CD4-positive, alpha-beta T cell (primary cell): ENCODE results near the gene PHYKPL. TPM values are rescaled to one million over a fixed set of nuclear protein-coding genes. Genes with fewer than 3 reads are reported as not detected.
A peak's percentile ranks its signal among the peaks of the same experiment; 100 is the strongest.

Source experiments
- ATAC-seq: fragments of 200-7000 bp; cut with Tn5 transposase; one replicate; pipeline ENCODE4 v1.10.0; 2022; ENCODE audit warnings: mild to moderate bottlenecking; ENCODE audit not compliant: poor library complexity
- CTCF ChIA-PET: fragments of 350-600 bp; sonication (Branson Sonifier 250); formaldehyde crosslinking; loops from one replicate; lab custom pipeline; 2021; ENCODE audit warnings: antibody characterized with exemption, inconsistent platforms; lab: Charles Lee
- POLR2A ChIA-PET: fragments of 350-600 bp; sonication (Branson Sonifier 250); formaldehyde crosslinking; loops from one replicate; lab custom pipeline; 2021; ENCODE audit warnings: antibody characterized with exemption, inconsistent platforms; lab: Charles Lee
- DNase-seq, 14 experiments: peaks; one replicate each; pipeline ENCODE4 v3.0.0-alpha.2; 2013 to 2020; ENCODE audit warnings: mixed read lengths in 2 of 14
- H3K27ac ChIP-seq, 2 donors: one replicate each; pipeline versions ENCODE4 v1.5.1 to v1.7.0; 2013; ENCODE audit warnings: low read length in 2 of 2, low read depth in 1 of 2, mild to moderate bottlenecking in 1 of 2
- H3K27me3 ChIP-seq, 2 experiments: 1 replicate in 1 of 2; 2 replicates in 1 of 2; pipeline versions ENCODE4 v1.6.1 to v1.7.0; 2013; ENCODE audit warnings: low read length in 2 of 2, control low read depth in 1 of 2, mild to moderate bottlenecking in 1 of 2, moderate library complexity in 1 of 2; ENCODE audit not compliant: insufficient read depth in 2 of 2, control insufficient read depth in 1 of 2
- H3K36me3 ChIP-seq: one replicate; pipeline ENCODE4 v1.6.1; 2013; ENCODE audit warnings: low read length, control low read depth; ENCODE audit not compliant: insufficient read depth
- H3K4me1 ChIP-seq: one replicate; pipeline ENCODE4 v1.6.1; 2013; ENCODE audit warnings: low read length, control low read depth; ENCODE audit not compliant: insufficient read depth
- H3K4me3 ChIP-seq: one replicate; pipeline ENCODE4 v1.5.1; 2013; ENCODE audit warnings: mild to moderate bottlenecking, low read length, moderate library complexity
- H3K9me3 ChIP-seq, 2 experiments: 1 replicate in 1 of 2; 2 replicates in 1 of 2; pipeline versions ENCODE4 v1.6.1 to v1.7.0; 2013; ENCODE audit warnings: low read length in 2 of 2, mild to moderate bottlenecking in 2 of 2, control low read depth in 1 of 2, moderate library complexity in 1 of 2; ENCODE audit not compliant: control insufficient read depth in 1 of 2, insufficient read depth in 1 of 2
- H3K27ac Mint-ChIP-seq: one replicate; pipeline ENCODE4 v1.8.0; 2020; ENCODE audit warnings: mixed read lengths
- H3K27me3 Mint-ChIP-seq: one replicate; pipeline ENCODE4 v1.8.0; 2021; ENCODE audit warnings: mixed read lengths
- H3K36me3 Mint-ChIP-seq: one replicate; pipeline ENCODE4 v1.8.0; 2021; ENCODE audit warnings: low read depth, mixed read lengths
- H3K4me1 Mint-ChIP-seq: one replicate; pipeline ENCODE4 v1.8.0; 2021; ENCODE audit warnings: low read depth, mixed read lengths
- H3K4me3 Mint-ChIP-seq: one replicate; pipeline ENCODE4 v1.8.0; 2020; ENCODE audit warnings: mild to moderate bottlenecking, mixed read lengths
- H3K9me3 Mint-ChIP-seq: one replicate; pipeline ENCODE4 v1.8.0; 2020; ENCODE audit warnings: mixed read lengths
- CTCF ChIP-seq: fragments of 200-600 bp; IDR thresholded peaks from one replicate; pipeline ENCODE4 v1.8.0; 2022; ENCODE audit warnings: antibody characterized with exemption, mild to moderate bottlenecking
- intact Hi-C, 2 experiments: fragments of 100-400 bp; cut with DNase I in 1 of 2; cut with micrococcal nuclease in 1 of 2; formaldehyde crosslinking; loops; one replicate each; pipeline versions ENCODE4 v1.15.1 to v1.9.0; 2023 to 2025; cut with DNase I, micrococcal nuclease
- total RNA-seq, 174 experiments: library from RNA in 2 of 174; stranded (reverse) in 2 of 174; gene quantifications; one replicate each; pipeline ENCODE4 v1.2.3 and lab custom pipeline; 2021 to 2026

PHYKPL gene
- total RNA-seq, 2 experiments from 2014 or later = 90.9 to 92.8 TPM

GRCh38 chr5:178236679-178237078, 4.1 kb upstream of the PHYKPL start:
- DNase-seq (peak in 1 of 14 experiments; percentile 1), ATAC-seq (no peak)
- Mint-ChIP-seq H3K27me3 (no peaks in the 10 kb centered on the region), H3K9me3 (no peaks in the 10 kb centered on the region), H3K4me1 (peaks cover 45% of the 10 kb centered on the region), H3K36me3 (peaks cover 4% of the 10 kb centered on the region), H3K4me3 (no peak overlapping the region), H3K27ac (peak overlapping the region; percentile 55)
- Histone ChIP-seq H3K9me3 (no peaks in the 10 kb centered on the region), H3K4me3 (no peak overlapping the region), H3K4me1 (peaks cover 83% of the 10 kb centered on the region), H3K36me3 (no peaks in the 10 kb centered on the region), H3K27ac (peak overlapping the region in 1 of 2 donors; percentile 87), H3K27me3 (no peaks in the 10 kb centered on the region)
- ChIA-PET POLR2A (no interaction called here), CTCF (no interaction called here)
- intact Hi-C loops = loop anchor here (10.0 kb wide), 2 partner anchors 348 to 1838 kb away; partner anchors contain the start of gene RNF130 (in 1 of the 2)
- TF ChIP-seq CTCF = no peak

GRCh38 chr5:178236126-178236525, 3.5 kb upstream of the PHYKPL start:
- peaks cover 49% of the 10 kb centered on the region for H3K4me1 Mint-ChIP-seq
- intact Hi-C loops = loop anchor here (10.0 kb wide), 2 partner anchors 349 to 1839 kb away; partner anchors contain the start of gene RNF130 (in 1 of the 2)
- DNase-seq (no peak), ATAC-seq (no peak)
- H3K27ac ChIP-seq = no peak overlapping the region
- peaks cover 2% of the 10 kb centered on the region for H3K36me3 ChIP-seq
- no peaks in the 10 kb centered on the region for H3K27me3 ChIP-seq
- no peaks in the 10 kb centered on the region for H3K9me3 ChIP-seq
- H3K4me3 ChIP-seq = no peak overlapping the region
- peak overlapping the region; percentile 60 for H3K27ac Mint-ChIP-seq
- no peaks in the 10 kb centered on the region for H3K9me3 Mint-ChIP-seq
- TF ChIP-seq CTCF = no peak
- H3K27me3 Mint-ChIP-seq = no peaks in the 10 kb centered on the region
- ChIA-PET CTCF (no interaction called here), POLR2A (no interaction called here)
- peaks cover 9% of the 10 kb centered on the region for H3K36me3 Mint-ChIP-seq
- H3K4me3 Mint-ChIP-seq = no peak overlapping the region
- H3K4me1 ChIP-seq = peaks cover 83% of the 10 kb centered on the region

- Mint-ChIP-seq H3K27me3 (no peaks in the 10 kb centered on the region), H3K9me3 (no peaks in the 10 kb centered on the region), H3K4me3 (no peak overlapping the region), H3K36me3 (peaks cover 15% of the 10 kb centered on the region), H3K4me1 (peaks cover 49% of the 10 kb centered on the region), H3K27ac (peak overlapping the region; percentile 60)
- CTCF ChIA-PET = interaction anchor here (1.0 to 1.2 kb wide), 3 partner anchors 31 to 1834 kb away, joined by 3 to 7 read pairs (median 3); partner anchors contain the start of gene HNRNPAB
- H3K4me1 ChIP-seq = peaks cover 83% of the 10 kb centered on the region
- POLR2A ChIA-PET = interaction anchor here (1.0 to 1.4 kb wide), 4 partner anchors 29 to 1388 kb away, joined by 3 to 9 read pairs (median 3); partner anchors contain the start of genes HNRNPAB and HNRNPH1
- TF ChIP-seq CTCF = no peak
- ATAC-seq = no peak
- no peaks in the 10 kb centered on the region for H3K27me3 ChIP-seq
- no peaks in the 10 kb centered on the region for H3K9me3 ChIP-seq
- no peak for DNase-seq
- peaks cover 6% of the 10 kb centered on the region for H3K36me3 ChIP-seq
- H3K27ac ChIP-seq = no peak overlapping the region
- H3K4me3 ChIP-seq = no peak overlapping the region
- intact Hi-C loops = loop anchor here (1.0 to 10.0 kb wide), 3 partner anchors 316 to 1839 kb away; partner anchors contain the start of gene RNF130 (in 1 of the 2)
Observed at GRCh38 chr5:178235588-178235974, 3.0 kb upstream of the PHYKPL start.
